CD4-positive, alpha-beta T cell treated with Interleukin-15 for 4 hours (primary cell): ENCODE measurements around the gene ANGEL2.
"Not testable (repeated sequence)": the region's sequence is repeated elsewhere in the genome, so short reads cannot be mapped to it uniquely, and the experiment has no call there.

ENCODE experiments used
- DNase-seq: peaks from one replicate; pipeline ENCODE4 v3.0.0-alpha.2; 2020; ENCODE audit warnings: low spot score

The ANGEL2 gene

GRCh38 chr1:213017447-213018273, 2.0 kb upstream of the ANGEL2 start:
- DNase-seq, result no peak

GRCh38 chr1:213014642-213015041, 1.0 kb downstream of the ANGEL2 start:
- no peak for DNase-seq

GRCh38 chr1:213008564-213008963, 7.1 kb downstream of the ANGEL2 start:
- no peak for DNase-seq

GRCh38 chr1:213003256-213003655, 12.4 kb downstream of the ANGEL2 start:
- no peak for DNase-seq

- no peak for DNase-seq
These were observed 20.7 kb downstream of the ANGEL2 start for GRCh38 chr1:212994926-212995325.

- DNase-seq, result not testable (repeated sequence)
These were observed 21.7 kb downstream of the ANGEL2 start for GRCh38 chr1:212993960-212994359.

GRCh38 chr1:212990276-212990675, 25.4 kb downstream of the ANGEL2 start:
- DNase-seq, result no peak

GRCh38 chr1:212987702-212988322, 27.9 kb downstream of the ANGEL2 start:
- no peak for DNase-seq

GRCh38 chr1:212986551-212986950, 29.1 kb downstream of the ANGEL2 start:
- DNase-seq, result no peak

- DNase-seq, result no peak
These were observed 31.0 kb downstream of the ANGEL2 start for GRCh38 chr1:212984522-212985291.

GRCh38 chr1:212983482-212983881, 32.2 kb downstream of the ANGEL2 start:
- DNase-seq, result no peak

- no peak for DNase-seq
These were observed 33.1 kb downstream of the ANGEL2 start for GRCh38 chr1:212982430-212983152.

- DNase-seq, result no peak
These were observed 33.9 kb downstream of the ANGEL2 start for GRCh38 chr1:212981571-212982328.

- DNase-seq, result no peak
These were observed 34.6 kb downstream of the ANGEL2 start for GRCh38 chr1:212981025-212981495.

GRCh38 chr1:212980123-212980785, 35.4 kb downstream of the ANGEL2 start:
- DNase-seq, result no peak

- no peak for DNase-seq
These were observed 36.1 kb downstream of the ANGEL2 start for GRCh38 chr1:212979340-212980122.

- DNase-seq, result no peak
These were observed 37.7 kb downstream of the ANGEL2 start for GRCh38 chr1:212977781-212978645.

GRCh38 chr1:212976586-212976985, 39.1 kb downstream of the ANGEL2 start:
- DNase-seq, result no peak
